Astrocyte of the spinal cord (primary cell): ENCODE data around the gene ATP8B1.
A peak's percentile ranks its signal among the peaks of the same experiment; 100 is the strongest.

ENCODE experiments used
- DNase-seq: peaks from one replicate; pipeline ENCODE4 v3.0.0; 2011; ENCODE audit warnings: low read depth, low spot score
- H3K4me3 ChIP-seq: 2 replicates; pipeline ENCODE4 v1.5.1; 2011; ENCODE audit warnings: low read depth, mild to moderate bottlenecking, low read length, moderate library complexity
- CTCF ChIP-seq: IDR thresholded peaks from 2 replicates; pipeline ENCODE4 v1.5.1; 2012; ENCODE audit warnings: low read depth, mild to moderate bottlenecking, low read length, inconsistent platforms
- in situ Hi-C: cut with HindIII; loops from 2 replicates; pipeline ENCODE4 v1.10.0; 2017; ENCODE audit warnings: low sequenced_read_pairs

ATP8B1 gene

DNA sequence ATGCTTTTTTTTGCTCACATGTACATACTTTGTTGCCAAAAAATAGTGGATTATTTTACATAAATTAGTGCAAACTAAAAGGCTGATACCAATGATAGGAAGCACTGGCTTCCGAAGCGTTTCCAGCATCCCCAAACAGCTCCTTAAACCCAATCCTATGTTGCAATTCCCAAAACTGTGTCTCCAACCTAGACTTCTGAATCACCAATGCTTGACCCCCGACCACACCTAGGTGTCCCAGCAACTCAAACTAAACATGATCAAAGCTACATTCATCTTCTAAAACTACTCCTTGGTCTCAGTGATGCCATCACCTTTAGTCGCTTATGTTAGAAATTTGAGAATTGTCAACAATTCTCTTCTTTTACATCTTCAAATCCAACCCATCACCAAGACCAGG is 13.4 kb downstream of the ATP8B1 start:
- no peak for TF ChIP-seq CTCF
- in situ Hi-C loops = no loop called here
- no peak for DNase-seq
- H3K4me3 ChIP-seq = no peak overlapping the region

- in situ Hi-C loops = no loop called here
- DNase-seq = peak; percentile 76
- H3K4me3 ChIP-seq = no peak overlapping the region
- no peak for TF ChIP-seq CTCF
Measured at GRCh38 chr18:57789090-57789489, 14.0 kb downstream of the ATP8B1 start.

DNA sequence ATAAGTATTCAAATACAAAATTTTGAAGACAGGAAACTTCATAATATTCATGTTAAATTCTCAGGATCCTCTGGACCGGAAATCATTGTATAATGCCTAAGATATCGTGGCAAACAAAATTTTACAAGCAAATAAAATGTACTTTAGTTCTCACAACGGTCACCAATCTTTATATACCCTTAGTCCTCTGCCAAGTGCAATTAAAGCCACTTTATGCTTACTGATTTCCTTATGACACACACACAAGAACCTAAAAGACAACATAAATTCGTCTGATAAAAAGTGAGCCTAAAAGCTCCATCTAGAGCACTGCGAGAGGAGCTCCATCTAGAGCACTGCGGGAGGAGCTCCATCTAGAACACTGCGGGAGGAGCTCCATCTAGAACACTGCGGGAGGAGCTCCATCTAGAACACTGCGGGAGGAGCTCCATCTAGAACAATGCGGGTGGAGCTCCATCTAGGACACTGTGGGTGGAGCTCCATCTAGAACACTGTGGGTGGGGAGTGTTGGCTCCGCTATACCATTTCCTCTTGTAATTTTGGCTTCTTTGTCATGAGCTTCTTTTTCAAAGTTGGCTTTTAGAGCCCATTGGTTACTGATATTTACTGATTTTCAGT is 15.9 kb downstream of the ATP8B1 start:
- no peak for DNase-seq
- in situ Hi-C loops = no loop called here
- no peak for TF ChIP-seq CTCF
- H3K4me3 ChIP-seq = no peak overlapping the region

- TF ChIP-seq CTCF = no peak
- in situ Hi-C loops = no loop called here
- DNase-seq = no peak
- no peak overlapping the region for H3K4me3 ChIP-seq
Measured at GRCh38 chr18:57785751-57786437, 17.2 kb downstream of the ATP8B1 start.

GRCh38 chr18:57784801-57785114 is 18.4 kb downstream of the ATP8B1 start:
- no peak for TF ChIP-seq CTCF
- H3K4me3 ChIP-seq = no peak overlapping the region
- in situ Hi-C loops = no loop called here
- no peak for DNase-seq

- in situ Hi-C loops = no loop called here
- DNase-seq = peak; percentile 75
- no peak for TF ChIP-seq CTCF
- no peak overlapping the region for H3K4me3 ChIP-seq
Measured at GRCh38 chr18:57784034-57784800, 18.9 kb downstream of the ATP8B1 start.
